Smooth muscle cell of the brain vasculature (primary cell): ENCODE measurements around the gene TMEM150C.
"Not testable (repeated sequence)": the region's sequence is repeated elsewhere in the genome, so short reads cannot be mapped to it uniquely, and the experiment has no call there.

Experiments
- DNase-seq: peaks from one replicate; pipeline ENCODE4 v3.0.0-alpha.2; 2012; ENCODE audit warnings: low read depth, low spot score

The TMEM150C gene

DNA sequence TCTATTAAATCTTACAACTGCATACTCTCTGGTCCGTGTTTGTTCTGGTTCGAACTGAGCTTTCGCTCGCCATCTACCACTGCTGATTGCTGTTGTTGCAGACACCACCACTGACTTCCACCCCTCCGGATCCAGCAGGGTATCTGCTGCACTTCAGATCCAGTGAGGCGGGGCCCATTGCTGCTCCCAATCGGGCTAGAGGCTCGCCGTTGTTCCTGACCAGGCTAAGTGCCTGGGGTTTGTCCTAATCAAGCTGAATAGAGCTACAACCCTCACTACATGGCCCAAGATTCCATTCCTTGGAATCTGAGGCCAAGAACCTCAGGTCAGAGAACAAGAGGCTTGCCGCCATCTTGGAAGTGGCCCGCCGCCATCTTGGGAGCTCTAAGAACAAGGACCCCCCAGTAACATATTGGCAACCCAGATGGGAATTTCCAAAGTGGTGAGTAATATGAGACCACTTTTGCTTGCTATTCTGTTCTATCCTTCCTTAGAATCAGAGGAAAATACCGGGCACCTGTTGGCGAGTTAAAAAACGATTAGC lies 88.1 kb downstream of the TMEM150C start:
- no peak for DNase-seq

DNA sequence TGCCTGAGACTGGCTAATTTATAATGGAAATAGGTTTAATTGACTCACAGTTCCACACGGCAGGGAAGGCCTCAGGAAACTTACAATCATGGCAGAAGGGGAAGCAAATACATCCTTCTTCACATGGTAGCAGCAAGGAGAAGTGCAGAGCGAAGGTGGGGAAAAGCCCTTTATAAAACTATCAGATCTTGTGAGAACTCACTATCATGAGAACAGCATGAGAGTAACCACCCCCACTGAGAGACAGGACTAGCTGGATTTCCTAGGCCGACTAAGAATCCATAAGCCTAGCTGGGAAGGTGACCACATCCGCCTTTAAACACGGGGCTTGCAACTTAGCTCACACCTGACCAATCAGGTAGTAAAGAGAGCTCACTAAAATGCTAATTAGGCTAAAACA lies 88.7 kb downstream of the TMEM150C start:
- not testable (repeated sequence) for DNase-seq

DNA sequence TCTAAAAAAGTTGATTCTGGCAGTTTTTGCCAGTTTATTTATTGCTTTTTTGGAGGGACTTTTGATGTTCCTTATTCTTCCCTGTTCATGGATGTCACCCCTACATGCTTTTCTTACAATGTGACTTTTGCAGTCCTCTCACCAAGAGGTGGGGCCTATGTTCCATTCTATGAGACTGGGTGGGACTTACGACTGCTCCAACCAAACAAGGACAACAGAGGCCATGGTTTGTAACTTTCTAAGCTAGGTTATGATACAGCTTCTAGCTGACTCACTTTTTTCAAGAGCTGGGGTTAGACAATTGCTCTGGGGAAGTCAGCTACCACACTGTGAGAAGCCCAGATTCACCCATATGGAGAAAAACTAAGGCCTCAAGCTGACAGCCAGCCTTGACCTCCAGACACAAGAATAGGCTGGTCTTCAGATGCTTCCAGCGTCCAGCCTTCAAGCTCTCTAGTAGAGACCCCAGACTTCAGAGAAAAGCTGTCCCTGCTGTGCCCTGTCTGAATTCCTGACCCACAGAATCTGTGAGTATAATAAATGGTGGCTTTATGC lies 91.9 kb downstream of the TMEM150C start:
- DNase-seq = no peak

DNA sequence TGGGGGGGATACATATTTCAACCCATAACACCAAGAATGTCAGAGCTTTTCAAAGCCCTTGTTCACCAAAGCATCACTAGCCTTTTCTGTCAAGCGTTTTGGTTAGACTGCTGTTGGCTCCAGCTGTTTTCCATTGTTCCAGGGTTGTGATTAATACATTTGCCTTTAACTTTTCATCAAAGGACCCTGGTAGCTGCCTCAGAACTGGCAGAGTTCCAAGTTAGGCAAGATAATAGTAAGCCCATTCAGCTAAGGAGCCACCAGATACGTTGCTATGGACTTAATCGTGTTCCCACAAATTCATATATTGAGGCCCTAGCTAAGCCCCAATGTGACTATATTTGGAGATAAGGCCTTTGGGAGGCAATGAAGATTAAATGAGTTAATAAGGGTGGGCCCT lies 94.3 kb downstream of the TMEM150C start:
- no peak for DNase-seq

DNA sequence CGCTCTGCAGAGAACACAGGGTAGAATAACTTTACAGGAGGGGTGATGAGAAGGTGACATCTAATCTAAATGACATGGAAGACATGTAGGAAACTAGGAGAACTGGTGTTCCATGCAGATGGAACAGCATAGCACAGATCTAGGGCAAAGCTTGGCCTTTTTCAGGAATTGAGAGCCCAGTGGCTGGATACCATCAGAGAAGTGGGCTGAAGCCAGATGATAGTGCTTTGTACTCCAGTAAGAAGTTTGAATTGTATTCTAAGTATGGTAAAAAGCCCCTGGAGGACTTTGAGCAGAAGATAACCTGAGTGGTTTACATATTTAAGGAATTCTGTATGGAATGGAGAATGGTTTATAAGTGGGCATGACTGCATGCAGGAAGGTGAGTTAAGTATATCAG lies 98.6 kb downstream of the TMEM150C start:
- DNase-seq = no peak

DNA sequence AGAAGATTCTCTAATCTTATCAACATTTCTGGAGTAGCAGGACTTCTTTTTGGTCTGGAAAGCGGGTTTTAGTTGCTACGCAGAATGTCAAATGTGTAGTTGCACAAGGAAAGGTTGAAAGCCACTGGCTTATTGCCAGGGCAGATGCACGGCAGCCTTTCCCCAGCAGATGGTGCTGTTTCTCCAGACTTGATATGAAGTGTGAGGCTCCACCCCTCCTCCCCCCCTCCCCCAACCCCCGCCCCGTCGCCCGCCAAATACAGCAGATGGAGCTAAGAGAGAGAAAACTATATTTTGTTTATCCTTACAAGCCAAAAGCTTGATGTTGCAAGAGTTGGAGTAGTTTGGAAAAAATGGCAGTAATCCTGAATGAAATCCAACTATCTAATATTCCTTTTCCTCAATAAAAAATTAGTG lies 99.4 kb downstream of the TMEM150C start:
- DNase-seq = peak; percentile 70

DNA sequence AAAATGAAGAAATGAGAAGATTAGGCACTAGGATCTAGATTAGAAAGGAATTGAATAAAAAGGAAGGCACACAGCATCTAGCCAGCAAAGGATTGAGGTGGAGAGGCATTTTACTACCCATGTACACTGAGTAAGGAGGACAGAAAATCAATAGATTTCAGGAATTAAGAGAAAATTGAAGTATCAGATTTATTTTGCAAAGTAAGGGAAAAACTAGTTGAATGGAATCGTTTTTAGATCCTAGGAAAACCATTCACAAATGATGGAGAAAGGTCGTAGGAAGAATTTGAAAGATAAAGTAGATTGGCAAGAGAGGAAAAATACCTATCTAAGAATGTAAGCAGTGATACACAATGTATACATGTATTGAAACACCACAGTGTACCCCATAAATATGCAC lies 100.1 kb downstream of the TMEM150C start:
- no peak for DNase-seq

DNA sequence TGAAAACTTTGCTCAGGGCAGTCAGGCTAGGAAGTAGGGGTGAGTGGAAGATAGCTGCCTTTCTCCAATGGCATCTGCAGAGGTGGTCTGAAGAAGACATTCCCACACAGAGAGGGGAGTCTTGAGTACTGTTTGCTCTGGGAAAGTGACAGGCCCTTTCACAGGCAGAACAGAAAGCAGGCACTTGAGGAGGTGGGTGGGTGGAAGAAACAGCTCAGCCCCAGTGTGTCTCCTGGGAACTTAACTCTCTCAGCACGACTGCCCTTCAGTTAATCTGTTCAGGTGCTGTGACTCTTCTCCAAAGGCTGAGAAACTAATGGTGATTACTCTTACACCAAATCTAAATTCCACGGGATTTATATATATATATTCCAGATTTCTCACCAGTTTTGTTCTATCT lies 103.1 kb downstream of the TMEM150C start:
- DNase-seq = no peak

DNA sequence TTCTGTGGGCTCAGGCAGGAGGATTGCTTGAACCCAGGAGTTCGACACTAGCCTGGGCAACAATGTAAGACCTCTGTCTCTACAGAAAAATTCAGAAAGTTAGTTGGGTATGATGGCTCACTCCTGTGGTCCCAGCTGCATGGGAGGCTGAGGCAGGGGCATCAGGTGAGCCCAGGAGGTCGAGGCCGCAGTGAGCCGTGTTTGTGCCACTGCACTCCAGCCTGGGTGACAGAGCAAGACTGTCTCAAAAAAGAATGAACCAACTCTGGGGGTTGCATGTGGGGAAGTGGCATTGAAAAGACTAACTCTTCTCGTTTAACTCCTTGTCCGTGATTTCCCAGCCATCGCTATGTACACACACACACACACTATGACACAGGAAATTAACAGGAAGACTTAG lies 104.5 kb downstream of the TMEM150C start:
- DNase-seq = no peak

DNA sequence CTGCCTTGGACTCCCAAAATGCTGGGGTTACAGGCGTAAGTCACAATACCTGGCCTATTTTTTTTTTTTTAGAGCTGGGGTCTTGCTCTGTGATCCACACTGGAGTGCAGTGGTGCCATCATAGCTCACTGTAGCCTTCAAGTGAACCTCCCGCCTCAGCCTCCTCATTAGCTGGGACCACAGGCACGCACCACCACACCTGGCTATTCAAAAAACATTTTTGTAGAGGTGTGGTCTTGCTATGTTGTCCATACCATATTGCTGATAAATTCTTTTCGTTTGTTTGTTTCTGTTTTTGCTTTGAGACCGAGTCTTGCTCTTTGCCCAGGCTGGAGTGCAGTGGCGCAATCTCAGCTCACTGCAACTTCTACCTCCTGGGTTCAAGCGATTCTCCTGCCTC lies 109.8 kb downstream of the TMEM150C start:
- DNase-seq = no peak

DNA sequence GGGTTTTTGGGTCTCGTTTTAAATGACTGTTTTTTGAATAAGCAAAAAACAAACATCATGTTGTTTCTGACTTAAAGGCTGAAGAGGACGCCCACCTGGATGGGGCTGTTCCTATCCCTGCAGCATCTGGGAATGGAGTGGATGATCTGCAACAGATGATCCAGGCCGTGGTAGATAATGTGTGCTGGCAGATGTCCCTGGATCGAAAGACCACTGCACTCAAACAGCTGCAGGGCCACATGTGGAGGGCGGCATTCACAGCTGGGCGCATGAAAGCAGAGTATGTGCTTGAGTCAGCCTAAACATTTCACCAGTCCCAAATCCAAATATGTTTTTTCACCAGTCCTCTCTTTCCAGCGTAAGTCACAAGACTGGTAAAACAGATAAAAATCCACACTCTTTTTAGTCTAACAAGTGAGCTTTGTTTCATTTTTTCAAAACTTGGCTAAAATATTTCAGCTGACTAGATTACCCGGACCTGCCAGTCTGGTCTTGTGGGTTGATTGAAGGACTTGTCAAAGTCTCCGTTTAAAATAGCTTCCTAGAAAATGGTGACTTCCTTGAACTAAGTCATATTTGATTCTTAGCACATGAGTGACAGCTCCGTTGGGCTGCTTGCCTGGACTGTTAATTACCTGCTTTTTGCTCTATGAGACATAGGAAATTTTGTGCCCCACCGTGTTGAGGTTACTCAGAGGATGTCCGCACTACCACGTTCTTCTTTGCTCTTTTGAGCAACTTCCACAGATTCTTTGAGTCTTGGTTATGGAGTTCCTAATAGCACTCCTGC lies 110.6 kb downstream of the TMEM150C start:
- DNase-seq = no peak

DNA sequence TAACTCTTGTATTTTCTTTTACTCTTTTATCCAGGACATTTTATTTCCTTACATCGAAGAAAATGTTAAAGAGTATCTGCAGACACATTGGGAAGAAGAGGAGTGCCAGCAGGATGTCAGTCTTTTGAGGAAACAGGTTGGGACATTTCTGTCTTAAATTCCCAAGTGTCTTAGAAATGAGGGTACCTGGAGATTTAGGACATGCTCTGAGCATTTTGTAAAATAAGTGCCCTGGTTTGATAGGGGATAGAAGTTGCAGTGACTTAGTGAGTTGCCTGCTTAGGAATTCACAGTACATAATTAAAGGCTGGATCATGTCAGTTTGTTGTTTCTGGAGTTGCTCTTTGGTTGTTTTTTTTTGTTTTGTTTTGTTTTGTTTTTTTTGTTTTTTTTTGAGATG lies 113.9 kb downstream of the TMEM150C start:
- DNase-seq = no peak

DNA sequence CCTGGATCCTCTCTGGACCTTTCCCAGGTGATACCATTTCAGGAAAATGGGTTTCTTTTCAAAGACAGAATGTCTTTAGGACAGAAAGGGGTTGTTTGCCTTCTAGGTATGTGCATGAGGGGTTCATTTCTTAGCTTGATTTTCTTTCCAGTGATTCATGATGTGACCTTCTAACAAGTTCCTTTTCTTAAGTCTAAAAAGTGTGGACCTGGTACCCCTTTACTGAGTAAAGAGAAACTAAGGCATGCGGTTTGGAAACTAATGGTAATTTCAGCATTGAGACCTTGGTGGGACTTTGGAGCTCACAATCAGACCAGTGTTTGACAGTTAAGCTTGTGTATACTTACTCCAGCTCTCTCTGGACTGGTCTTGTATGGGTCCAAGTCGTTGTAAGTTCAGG lies 122.7 kb downstream of the TMEM150C start:
- no peak for DNase-seq

DNA sequence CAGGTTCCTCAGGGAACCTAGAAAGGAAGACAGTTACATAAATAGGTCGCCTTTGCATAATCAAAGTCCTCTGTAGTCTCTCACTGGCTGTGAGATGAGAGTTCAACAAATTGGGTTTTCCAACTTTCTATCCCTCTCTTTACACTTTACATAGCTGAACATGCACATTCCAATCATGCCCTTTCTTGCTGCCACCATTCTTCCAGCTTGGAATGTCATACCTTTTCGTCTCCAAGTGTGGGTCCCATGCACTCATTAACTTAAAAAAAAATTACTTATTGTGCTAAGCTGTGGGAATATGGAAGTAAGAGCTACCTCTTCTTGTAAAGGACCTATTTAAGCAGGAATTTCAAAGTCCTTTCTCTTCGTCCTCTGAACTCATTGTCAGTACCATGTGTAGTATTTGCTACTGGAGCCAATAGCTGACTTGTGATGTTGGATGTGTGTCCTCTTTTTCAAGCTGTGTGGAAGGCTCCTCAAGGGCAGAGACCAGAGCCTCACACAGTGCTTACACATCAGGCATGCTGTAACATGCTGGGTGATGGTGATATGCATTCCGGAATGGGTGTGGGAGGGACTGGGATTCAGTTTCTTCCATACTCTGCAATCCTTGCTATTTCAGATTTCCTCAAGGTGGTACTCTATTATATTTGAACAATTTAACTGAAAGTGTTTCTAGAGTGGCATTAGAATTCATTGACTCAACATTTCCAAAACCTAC lies 124.3 kb downstream of the TMEM150C start:
- no peak for DNase-seq

DNA sequence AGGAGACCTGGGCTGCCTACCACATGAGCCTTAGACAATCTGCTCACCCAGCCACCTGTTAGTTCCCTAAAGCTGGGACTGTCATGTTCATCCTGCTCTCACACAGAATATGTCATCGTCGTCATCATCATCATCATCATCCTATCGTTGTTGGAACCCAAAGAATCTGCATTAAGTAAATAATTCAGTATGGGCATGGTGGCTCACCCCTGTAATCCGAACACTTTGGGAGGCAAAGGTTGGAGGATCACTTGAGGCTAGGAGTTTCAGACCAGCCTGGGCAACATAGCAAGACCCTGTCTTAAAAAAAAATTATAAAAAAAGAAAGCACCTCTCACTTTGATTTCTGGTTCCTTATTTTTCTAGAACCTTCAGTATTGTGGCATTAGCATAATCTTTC lies 125.0 kb downstream of the TMEM150C start:
- DNase-seq = no peak

DNA sequence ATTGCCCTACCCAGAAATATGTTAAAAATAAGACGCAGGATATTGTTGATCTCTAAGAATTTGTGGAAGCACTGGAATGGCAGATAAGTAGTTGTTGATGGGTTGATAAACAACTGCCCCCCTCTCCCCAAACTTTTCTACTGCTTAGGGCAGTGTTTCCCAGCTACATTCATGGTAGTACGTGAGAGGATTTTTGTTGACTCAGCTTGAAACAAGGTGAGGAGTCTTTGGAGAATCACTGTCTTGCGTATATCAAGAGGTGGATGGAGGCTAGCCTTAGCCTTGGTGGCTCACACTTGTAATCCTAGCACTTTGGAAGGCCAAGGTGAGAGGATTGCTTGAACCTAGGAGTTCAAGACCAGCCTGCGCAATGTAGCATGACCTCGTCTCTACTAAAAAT lies 125.7 kb downstream of the TMEM150C start:
- DNase-seq = no peak

DNA sequence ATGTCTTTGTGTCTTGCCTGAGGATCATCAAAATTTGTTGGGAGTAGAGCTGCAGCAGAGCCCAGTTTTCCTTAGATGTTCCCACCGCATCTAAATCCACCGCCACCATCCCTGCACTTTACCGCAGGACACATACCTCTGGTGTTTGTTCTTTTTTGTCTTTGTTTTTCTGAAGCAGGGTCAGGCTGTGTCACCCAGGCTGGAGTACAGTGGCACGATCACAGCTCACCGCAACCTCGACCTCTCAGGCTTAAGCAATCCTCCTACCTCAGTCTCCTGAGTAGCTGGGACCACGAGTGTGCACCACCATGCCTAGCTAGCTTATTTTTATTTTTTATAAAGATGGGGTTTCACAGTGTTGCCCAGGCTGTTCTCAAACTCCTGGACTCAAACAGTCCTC lies 126.8 kb downstream of the TMEM150C start:
- DNase-seq = no peak

DNA sequence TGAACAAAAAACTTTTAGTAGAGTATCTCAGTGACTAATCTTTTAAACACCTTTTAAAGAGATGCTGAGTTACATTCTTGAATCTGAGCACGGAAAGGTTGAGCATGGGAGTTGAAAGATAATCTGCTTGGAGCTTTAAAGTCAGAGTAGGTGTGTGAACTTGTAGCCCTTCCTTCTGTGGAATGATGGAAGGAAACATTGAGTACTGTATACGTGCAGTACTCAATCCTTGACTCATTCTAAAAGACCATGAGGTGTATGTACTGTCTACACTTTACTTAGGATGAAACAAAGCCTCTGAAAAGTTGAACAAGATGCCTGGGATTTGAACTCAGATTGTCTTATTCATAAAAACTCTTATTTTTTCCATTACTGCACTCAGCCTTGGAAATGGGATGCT lies 128.0 kb downstream of the TMEM150C start:
- no peak for DNase-seq
